B cell (primary cell): ENCODE results near the gene IL1RAP. TPM values are rescaled to one million over a fixed set of nuclear protein-coding genes. Genes with fewer than 3 reads are reported as not detected.

Source experiments
- ATAC-seq: fragments of 200-7000 bp; cut with Tn5 transposase; one replicate; pipeline ENCODE4 v1.10.0; 2021; ENCODE audit warnings: low read depth, mild to moderate bottlenecking, moderate number of reproducible peaks, moderate library complexity
- CTCF ChIA-PET: fragments of 350-600 bp; sonication (Branson Sonifier 250); formaldehyde crosslinking; loops from one replicate; lab custom pipeline; 2021; ENCODE audit warnings: antibody characterized with exemption, inconsistent platforms; lab: Charles Lee
- POLR2A ChIA-PET: fragments of 350-600 bp; sonication (Branson Sonifier 250); formaldehyde crosslinking; loops from one replicate; lab custom pipeline; 2021; ENCODE audit warnings: antibody characterized with exemption; lab: Charles Lee
- DNase-seq: peaks from one replicate; pipeline ENCODE4 v3.0.0; 2013
- H2AFZ ChIP-seq: 2 replicates; pipeline ENCODE4 v1.6.1; 2012; ENCODE audit warnings: mild to moderate bottlenecking, low read depth, low read length; ENCODE audit not compliant: insufficient read depth, poor library complexity, severe bottlenecking
- H3K27ac ChIP-seq, 2 donors: 1 replicate in 1 of 2; 2 replicates in 1 of 2; pipeline ENCODE4 v1.5.1; 2012 to 2013; ENCODE audit warnings: low read length in 2 of 2, mild to moderate bottlenecking in 2 of 2, moderate library complexity in 1 of 2
- H3K27me3 ChIP-seq, 4 experiments: fragments of 200-600 bp in 1 of 4; sonication (generic) in 1 of 4; replicated peaks in 1 of 4; 1 replicate in 2 of 4; 2 replicates in 2 of 4; pipeline versions ENCODE4 v1.6.1 to v1.7.0; 2013 to 2016; ENCODE audit warnings: low read length in 3 of 4, mild to moderate bottlenecking in 2 of 4, mixed read lengths in 1 of 4, moderate library complexity in 1 of 4; ENCODE audit not compliant: insufficient read depth in 4 of 4, control insufficient read depth in 3 of 4; ENCODE audit errors: control extremely low read depth in 1 of 4
- H3K36me3 ChIP-seq, 2 experiments: replicated peaks in 1 of 2; 1 replicate in 1 of 2; 2 replicates in 1 of 2; pipeline versions ENCODE4 v1.6.1 to v1.7.1; 2013; ENCODE audit warnings: low read length in 1 of 2; ENCODE audit not compliant: insufficient read depth in 2 of 2, control insufficient read depth in 1 of 2; ENCODE audit errors: control extremely low read depth in 1 of 2, extremely low read depth in 1 of 2
- H3K4me1 ChIP-seq, 2 donors: fragments of 200-600 bp in 1 of 2; sonication (generic) in 1 of 2; 1 replicate in 1 of 2; 2 replicates in 1 of 2; pipeline versions ENCODE4 v1.5.1 to v1.6.1; 2013 to 2017; ENCODE audit warnings: low read length in 2 of 2; ENCODE audit not compliant: control insufficient read depth in 2 of 2, insufficient read depth in 2 of 2
- H3K4me2 ChIP-seq: replicated peaks from 2 replicates; pipeline ENCODE3; 2012; ENCODE audit warnings: mild to moderate bottlenecking, low read depth, low read length; ENCODE audit not compliant: poor library complexity, severe bottlenecking
- H3K4me3 ChIP-seq, 5 experiments: fragments of 200-600 bp in 1 of 5; sonication (generic) in 1 of 5; 1 replicate in 3 of 5; 2 replicates in 2 of 5; pipeline versions ENCODE4 v1.5.1 to v1.7.0; 2011 to 2016; ENCODE audit warnings: low read length in 4 of 5, mild to moderate bottlenecking in 4 of 5, low read depth in 2 of 5, control low read depth in 1 of 5, moderate library complexity in 1 of 5; ENCODE audit not compliant: insufficient read depth in 1 of 5; ENCODE audit errors: control extremely low read depth in 1 of 5, extremely low read depth in 1 of 5
- H3K79me2 ChIP-seq: fragments of 200-600 bp; sonication (generic); one replicate; pipeline ENCODE4 v1.6.0; 2016; ENCODE audit warnings: low read length; ENCODE audit not compliant: control insufficient read depth, insufficient read depth
- H3K9ac ChIP-seq: fragments of 200-600 bp; sonication (generic); 2 replicates; pipeline ENCODE4 v1.6.1; 2017; ENCODE audit warnings: mild to moderate bottlenecking, low read length, moderate library complexity
- H3K9me3 ChIP-seq, 3 donors: one replicate each; pipeline versions ENCODE4 v1.6.1 to v1.7.1; 2013; ENCODE audit warnings: low read length in 2 of 3; ENCODE audit not compliant: control insufficient read depth in 2 of 3, insufficient read depth in 1 of 3; ENCODE audit errors: control extremely low read depth in 1 of 3
- H4K20me1 ChIP-seq: 2 replicates; pipeline ENCODE4 v1.6.0; 2012; ENCODE audit warnings: mild to moderate bottlenecking, low read length; ENCODE audit not compliant: insufficient read depth, control insufficient read depth, poor library complexity, severe bottlenecking
- H3K27ac Mint-ChIP-seq: one replicate; pipeline ENCODE4 v1.8.0; 2021; ENCODE audit warnings: mixed read lengths
- H3K27me3 Mint-ChIP-seq: one replicate; pipeline ENCODE4 v1.8.0; 2021; ENCODE audit warnings: mixed read lengths
- H3K4me1 Mint-ChIP-seq: one replicate; pipeline ENCODE4 v1.8.0; 2021; ENCODE audit warnings: mixed read lengths
- H3K4me3 Mint-ChIP-seq: one replicate; pipeline ENCODE4 v1.8.0; 2021; ENCODE audit warnings: mixed read lengths
- H3K9me3 Mint-ChIP-seq: one replicate; pipeline ENCODE4 v1.8.0; 2022; ENCODE audit warnings: mixed read lengths; ENCODE audit not compliant: insufficient read depth
- CTCF ChIP-seq: fragments of 200-600 bp; IDR thresholded peaks from one replicate; pipeline ENCODE4 v1.8.0; 2022; ENCODE audit warnings: antibody characterized with exemption, mild to moderate bottlenecking
- EZH2 ChIP-seq: IDR thresholded peaks from 2 replicates; pipeline ENCODE4 v1.6.1; 2012; ENCODE audit warnings: borderline replicate concordance, low read depth, mild to moderate bottlenecking, moderate library complexity, low read length; ENCODE audit not compliant: insufficient read depth, poor library complexity, severe bottlenecking
- WGBS: methylation state at CpG from one replicate; pipeline ENCODE4 v1.1.5; 2013; ENCODE audit warnings: missing lambda C conversion rate; ENCODE audit not compliant: insufficient coverage; 5-methylcytosine and 5-hydroxymethylcytosine counted together
- intact Hi-C: fragments of 100-400 bp; cut with micrococcal nuclease; formaldehyde crosslinking; loops from one replicate; pipeline ENCODE4 v1.10.0; 2022
- polyA plus RNA-seq: library from polyadenylated mRNA; depleted of rRNA; stranded (reverse); fragments of >200 nt; gene quantifications from 2 replicates; pipeline ENCODE4 v1.2.3, GENCODE V29; 2012
- total RNA-seq, 2 donors: library from RNA; stranded (reverse); fragments of 120-200 nt in 1 of 2; gene quantifications; 1 replicate in 1 of 2; 2 replicates in 1 of 2; pipeline versions ENCODE4 v1.2.3 to v1.2.4, GENCODE V29; 2013 to 2022

IL1RAP gene
- total and polyA plus RNA-seq, 2 donors (not counting 1 experiment from before 2014, with no cell fraction given): 2.3 to 11.5 TPM

DNA sequence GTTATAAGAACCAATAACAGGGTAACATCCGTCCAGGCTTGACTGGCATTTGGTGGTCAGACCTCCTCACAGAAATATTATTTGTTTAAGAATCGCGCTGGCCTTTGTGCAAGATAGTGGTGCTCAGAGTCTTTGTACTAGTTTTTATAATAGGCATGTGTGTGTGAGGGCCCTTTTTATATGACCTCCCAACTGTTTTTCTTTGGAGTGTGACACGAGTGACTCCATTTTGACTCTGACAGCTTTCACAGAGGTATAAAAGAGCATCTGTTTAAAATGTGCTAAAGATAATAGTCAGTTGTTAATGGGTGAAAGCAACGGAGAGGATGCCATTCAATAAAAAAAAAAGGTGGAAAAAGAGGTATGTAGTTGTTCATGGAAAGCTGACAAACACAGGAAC lies 110.4 kb downstream of the IL1RAP start:
- 50% methylated on average over 2 of the region's 5 CpGs for WGBS
- no peak overlapping the region for H3K9ac ChIP-seq
- H3K4me3 ChIP-seq: no peak overlapping the region
- peaks cover 4% of the 10 kb centered on the region in 2 experiments for H3K36me3 ChIP-seq
- no peaks in the 10 kb centered on the region for H3K4me1 ChIP-seq
- no peaks in the 10 kb centered on the region for H3K27me3 ChIP-seq
- ChIA-PET CTCF (no interaction called here), POLR2A (no interaction called here)
- DNase-seq: no peak
- Mint-ChIP-seq H3K4me3 (no peak overlapping the region), H3K27me3 (no peaks in the 10 kb centered on the region), H3K27ac (no peak overlapping the region), H3K9me3 (no peaks in the 10 kb centered on the region), H3K4me1 (peaks cover under 1% of the 10 kb centered on the region)
- no peak overlapping the region for H3K4me2 ChIP-seq
- no peak for ATAC-seq
- H3K27ac ChIP-seq: no peak overlapping the region
- intact Hi-C loops: no loop called here
- H4K20me1 ChIP-seq: no peaks in the 10 kb centered on the region
- TF ChIP-seq CTCF (no peak), EZH2 (no peak)
- no peak overlapping the region for H2AFZ ChIP-seq
- no peaks in the 10 kb centered on the region for H3K79me2 ChIP-seq
- no peaks in the 10 kb centered on the region for H3K9me3 ChIP-seq

DNA sequence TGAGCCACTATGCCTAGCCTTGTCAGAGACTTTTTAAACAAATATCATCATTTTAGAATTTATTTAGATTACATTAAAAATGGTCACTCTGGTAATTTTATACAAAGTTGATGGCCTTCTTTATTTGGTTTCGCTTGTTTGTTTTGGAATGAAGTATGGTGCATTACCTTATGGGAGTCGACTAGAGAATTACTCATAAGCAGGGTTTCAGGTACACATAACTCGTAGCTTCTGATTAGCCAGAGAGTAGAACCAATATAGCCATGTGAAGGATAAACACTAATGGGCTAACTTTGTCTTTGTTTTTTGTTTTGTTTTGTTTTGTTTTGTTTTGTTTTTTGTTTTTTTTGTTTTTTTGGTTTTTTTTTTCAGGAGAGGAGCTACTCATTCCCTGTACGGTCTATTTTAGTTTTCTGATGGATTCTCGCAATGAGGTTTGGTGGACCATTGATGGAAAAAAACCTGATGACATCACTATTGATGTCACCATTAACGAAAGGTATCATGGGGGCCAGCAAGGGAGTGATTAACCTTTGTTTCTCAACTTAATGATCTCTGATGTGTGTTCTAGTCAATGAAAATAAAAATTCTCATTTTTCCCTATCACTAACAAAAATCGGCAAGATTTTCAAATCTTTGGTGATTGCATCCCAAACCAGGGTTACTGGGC lies 113.2 kb downstream of the IL1RAP start:
- Mint-ChIP-seq H3K4me3 (no peak overlapping the region), H3K27ac (no peak overlapping the region), H3K27me3 (no peaks in the 10 kb centered on the region), H3K9me3 (no peaks in the 10 kb centered on the region), H3K4me1 (peaks cover 6% of the 10 kb centered on the region)
- Histone ChIP-seq H2AFZ (no peak overlapping the region), H3K4me2 (no peak overlapping the region), H3K4me1 (peaks cover 5% of the 10 kb centered on the region in 2 donors), H3K9me3 (no peaks in the 10 kb centered on the region), H3K36me3 (peaks cover 4% of the 10 kb centered on the region in 2 experiments), H4K20me1 (no peaks in the 10 kb centered on the region), H3K27ac (no peak overlapping the region), H3K79me2 (no peaks in the 10 kb centered on the region), H3K9ac (no peak overlapping the region), H3K4me3 (no peak overlapping the region), H3K27me3 (no peaks in the 10 kb centered on the region)
- CTCF ChIA-PET: no interaction called here
- intact Hi-C loops: no loop called here
- DNase-seq: no peak
- TF ChIP-seq CTCF (no peak), EZH2 (no peak)
- 88% methylated on average over 3 of the region's 7 CpGs for WGBS
- POLR2A ChIA-PET: no interaction called here
- ATAC-seq: no peak
